Neural cell (in vitro differentiated cells): ENCODE measurements around the gene GDPD4. TPM values are rescaled to one million over a fixed set of nuclear protein-coding genes. Genes with fewer than 3 reads are reported as not detected.

Experiments
- H2AFZ ChIP-seq: fragments of 200-600, 300-800 bp; sonication (generic), shearing (Covaris generic); 2 replicates; pipeline ENCODE4 v1.6.0; 2014; ENCODE audit warnings: low read depth, mild to moderate bottlenecking, antibody characterized with exemption, low read length, moderate library complexity
- H3F3A ChIP-seq: fragments of 200-600 bp; shearing (Covaris generic); 2 replicates; pipeline ENCODE4 v1.6.1; 2016; ENCODE audit warnings: mild to moderate bottlenecking, moderate library complexity, mixed read lengths, antibody characterized with exemption, low read length; ENCODE audit not compliant: insufficient read depth, poor library complexity, severe bottlenecking
- H3K27ac ChIP-seq: fragments of 200-600, 300-800 bp; sonication (generic), shearing (Covaris generic); 2 replicates; pipeline ENCODE4 v1.5.1; 2014; ENCODE audit warnings: mild to moderate bottlenecking, low read length, moderate library complexity
- H3K27me3 ChIP-seq: fragments of 300-800, 200-600 bp; sonication (generic), shearing (Covaris generic); 2 replicates; pipeline ENCODE4 v1.6.0; 2014; ENCODE audit warnings: mild to moderate bottlenecking, low read depth, low read length, moderate library complexity; ENCODE audit not compliant: insufficient read depth
- H3K36me3 ChIP-seq: fragments of 300-800, 200-600 bp; sonication (generic), shearing (Covaris generic); 2 replicates; pipeline ENCODE4 v1.5.1; 2014; ENCODE audit warnings: mild to moderate bottlenecking, antibody characterized with exemption, low read length, moderate library complexity; ENCODE audit not compliant: insufficient read depth
- H3K4me2 ChIP-seq: fragments of 300-800, 200-600 bp; sonication (generic), shearing (Covaris generic); 2 replicates; pipeline ENCODE4 v1.6.0; 2014; ENCODE audit warnings: mild to moderate bottlenecking, low read length
- H3K4me3 ChIP-seq: fragments of 300-800, 200-600 bp; sonication (generic), shearing (Covaris generic); 2 replicates; pipeline ENCODE4 v1.5.1; 2014; ENCODE audit warnings: mild to moderate bottlenecking, low read length, moderate library complexity
- H3K79me2 ChIP-seq: fragments of 200-600 bp; shearing (Covaris generic); replicated peaks from 2 replicates; pipeline ENCODE4 v1.6.0; 2014; ENCODE audit warnings: mild to moderate bottlenecking, low read length, moderate library complexity; ENCODE audit not compliant: insufficient read depth
- H3K9ac ChIP-seq: fragments of 300-800, 200-600 bp; sonication (generic), shearing (Covaris generic); 2 replicates; pipeline ENCODE4 v1.6.1; 2016; ENCODE audit warnings: mild to moderate bottlenecking, low read length, mixed read lengths
- H3K9me2 ChIP-seq: fragments of 200-600 bp; shearing (Covaris generic); 2 replicates; pipeline ENCODE4 v1.6.1; 2016; ENCODE audit warnings: mild to moderate bottlenecking, low read length, mixed read lengths; ENCODE audit not compliant: insufficient read depth
- H3K9me3 ChIP-seq: fragments of 200-600, 300-800 bp; sonication (generic), shearing (Covaris generic); 2 replicates; pipeline ENCODE4 v1.6.1; 2016; ENCODE audit warnings: mild to moderate bottlenecking, mixed run types, low read length, moderate library complexity, mixed read lengths
- H4K20me1 ChIP-seq: fragments of 200-600 bp; shearing (Covaris generic); 2 replicates; pipeline ENCODE4 v1.6.1; 2016; ENCODE audit warnings: mild to moderate bottlenecking, mixed run types; ENCODE audit not compliant: insufficient read depth
- CTCF ChIP-seq: fragments of 450-650 bp; IDR thresholded peaks from 2 replicates; pipeline ENCODE4 v1.5.1; 2014; ENCODE audit warnings: antibody characterized with exemption, mild to moderate bottlenecking, moderate library complexity; ENCODE audit not compliant: poor library complexity, severe bottlenecking
- EP300 ChIP-seq: fragments of 450-650 bp; conservative IDR thresholded peaks from 2 replicates; pipeline ENCODE4 v1.6.1; 2014; ENCODE audit warnings: antibody characterized with exemption, mild to moderate bottlenecking, moderate library complexity; ENCODE audit not compliant: poor library complexity, severe bottlenecking
- EZH2 ChIP-seq: fragments of 200-600, 300-800 bp; shearing (Covaris generic), sonication (generic); IDR thresholded peaks from 2 replicates; pipeline ENCODE4 v1.6.1; 2014; ENCODE audit warnings: antibody characterized with exemption, low read length, borderline replicate concordance, mild to moderate bottlenecking; ENCODE audit not compliant: insufficient read depth, poor library complexity, severe bottlenecking
- MXI1 ChIP-seq: fragments of 450-650 bp; conservative IDR thresholded peaks from 2 replicates; pipeline ENCODE4 v1.6.1; 2014; ENCODE audit warnings: antibody characterized with exemption, mild to moderate bottlenecking; ENCODE audit not compliant: poor library complexity, severe bottlenecking
- POLR2AphosphoS5 ChIP-seq: IDR thresholded peaks from 2 replicates; pipeline ENCODE4 v1.6.1; 2012
- RAD21 ChIP-seq: fragments of 450-650 bp; conservative IDR thresholded peaks from 2 replicates; pipeline ENCODE4 v1.6.1; 2014; ENCODE audit warnings: antibody characterized with exemption, mild to moderate bottlenecking, moderate library complexity
- REST ChIP-seq: IDR thresholded peaks from 2 replicates; pipeline ENCODE4 v1.6.1; 2012; ENCODE audit warnings: borderline replicate concordance
- SMC3 ChIP-seq: fragments of 450-650 bp; conservative IDR thresholded peaks from 2 replicates; pipeline ENCODE4 v1.6.1; 2014; ENCODE audit warnings: antibody characterized with exemption, mild to moderate bottlenecking, moderate library complexity; ENCODE audit not compliant: poor library complexity
- TAF1 ChIP-seq: IDR thresholded peaks from 2 replicates; pipeline ENCODE4 v1.6.1; 2012; ENCODE audit warnings: low read depth
- polyA plus RNA-seq: library from polyadenylated mRNA; depleted of rRNA; stranded (reverse); fragments of >200 nt; gene quantifications from 2 replicates; pipeline ENCODE4 v1.2.3, GENCODE V29; 2014

GDPD4 gene
- polyA plus RNA-seq, 1 donor from 2014 or later: not detected

DNA sequence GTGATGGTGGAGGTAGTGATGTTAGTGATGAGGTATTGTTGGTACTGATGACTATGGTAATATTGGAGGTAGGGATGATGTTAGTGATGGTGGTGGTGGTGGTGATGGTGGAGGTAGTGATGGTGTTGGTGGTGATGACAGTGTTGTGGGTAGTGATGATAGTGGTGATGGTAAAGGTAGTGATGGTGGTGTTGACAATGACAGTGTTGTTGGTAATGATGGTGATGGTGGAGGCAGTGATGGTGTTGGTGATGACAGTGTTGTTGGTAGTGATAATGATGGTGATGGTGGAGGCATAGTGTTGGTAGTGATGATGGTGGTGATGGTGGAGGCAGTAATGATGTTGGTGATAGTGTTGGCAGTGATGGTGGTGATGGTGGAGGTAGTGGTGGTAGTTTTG lies 108.3 kb downstream of the GDPD4 start:
- H3K4me3 ChIP-seq: no peak overlapping the region
- H4K20me1 ChIP-seq: no peaks in the 10 kb centered on the region
- H3F3A ChIP-seq: no peaks in the 10 kb centered on the region
- H3K36me3 ChIP-seq: no peaks in the 10 kb centered on the region
- H3K79me2 ChIP-seq: no peaks in the 10 kb centered on the region
- H3K9ac ChIP-seq: no peak overlapping the region
- H3K4me2 ChIP-seq: no peak overlapping the region
- no peaks in the 10 kb centered on the region for H3K9me2 ChIP-seq
- no peaks in the 10 kb centered on the region for H3K9me3 ChIP-seq
- no peak for TF ChIP-seq EP300
- no peak for TF ChIP-seq POLR2AphosphoS5
- no peak for TF ChIP-seq SMC3
- no peak for TF ChIP-seq EZH2
- no peak for TF ChIP-seq REST
- TF ChIP-seq MXI1: no peak
- TF ChIP-seq TAF1: no peak
- TF ChIP-seq RAD21: no peak
- no peak for TF ChIP-seq CTCF
- H2AFZ ChIP-seq: no peak overlapping the region
- H3K27me3 ChIP-seq: no peaks in the 10 kb centered on the region
- H3K27ac ChIP-seq: no peak overlapping the region

GRCh38 chr11:77191823-77192495 lies 109.5 kb downstream of the GDPD4 start:
- Histone ChIP-seq H3K9me2 (no peaks in the 10 kb centered on the region), H3K27ac (no peak overlapping the region), H3K79me2 (no peaks in the 10 kb centered on the region), H4K20me1 (no peaks in the 10 kb centered on the region), H3K36me3 (no peaks in the 10 kb centered on the region), H3K27me3 (no peaks in the 10 kb centered on the region), H3K9me3 (no peaks in the 10 kb centered on the region), H3K4me2 (no peak overlapping the region), H3K9ac (no peak overlapping the region), H3K4me3 (no peak overlapping the region), H3F3A (no peaks in the 10 kb centered on the region), H2AFZ (no peak overlapping the region)
- no peak for TF ChIP-seq EP300
- TF ChIP-seq CTCF: no peak
- TF ChIP-seq SMC3: peak; percentile 15
